GM18519 (cell line): Measurements from ENCODE around the gene PSMD8.

Source experiments
- ATAC-seq: cut with Tn5 transposase; IDR thresholded peaks from one replicate; pipeline ENCODE4 v1.9.1; 2021; ENCODE audit warnings: mild to moderate bottlenecking, moderate library complexity; ENCODE audit not compliant: unreplicated experiment, low FRiP score

The PSMD8 gene

GRCh38 chr19:38433268-38433733 is 58.9 kb downstream of the PSMD8 start, which contains the start of gene RYR1:
Gene RYR1, plus strand, starts transcription at chr19:38433691. Its CDS starts 139 bp downstream, at chr19:38433830.
- ATAC-seq: no peak
